ENCODE data around the gene ACAN. TPM values are rescaled to one million over a fixed set of nuclear protein-coding genes. Genes with fewer than 3 reads are reported as not detected.

Gene ACAN
- total RNA-seq, 120 experiments from 2014 or later = 0.95 to 8.1 (median 2.8) TPM

Other genes starting within 250 kb of the ACAN start
- gene AEN, start 182.1 kb upstream of the ACAN start, total RNA-seq = 10 to 100 TPM in 52 of 120 experiments, 1 to 10 TPM in 68; 3.9 to 18.5 (median 9.6) TPM
- 10 to 100 TPM in 20 of 120 experiments, 1 to 10 TPM in 100; 1.0 to 28.7 (median 6.0) TPM for gene ISG20, start 164.4 kb upstream of the ACAN start, total RNA-seq
- gene HAPLN3, start 92.1 kb downstream of the ACAN start, total RNA-seq = 10 to 100 TPM in 2 of 120 experiments, 1 to 10 TPM in 115, under 1 TPM in 3; 0.44 to 13.0 (median 3.2) TPM
- 100 to 1,000 TPM in 42 of 120 experiments, 10 to 100 TPM in 78; 38.8 to 183 (median 87.0) TPM for gene MFGE8, start 109.9 kb downstream of the ACAN start, total RNA-seq

All from dorsolateral prefrontal cortex (tissue), 118 donors.